ENCODE data around the gene LGR6.
"Not testable (repeated sequence)": the region's sequence is repeated elsewhere in the genome, so short reads cannot be mapped to it uniquely, and the experiment has no call there.

Gene LGR6

DNA sequence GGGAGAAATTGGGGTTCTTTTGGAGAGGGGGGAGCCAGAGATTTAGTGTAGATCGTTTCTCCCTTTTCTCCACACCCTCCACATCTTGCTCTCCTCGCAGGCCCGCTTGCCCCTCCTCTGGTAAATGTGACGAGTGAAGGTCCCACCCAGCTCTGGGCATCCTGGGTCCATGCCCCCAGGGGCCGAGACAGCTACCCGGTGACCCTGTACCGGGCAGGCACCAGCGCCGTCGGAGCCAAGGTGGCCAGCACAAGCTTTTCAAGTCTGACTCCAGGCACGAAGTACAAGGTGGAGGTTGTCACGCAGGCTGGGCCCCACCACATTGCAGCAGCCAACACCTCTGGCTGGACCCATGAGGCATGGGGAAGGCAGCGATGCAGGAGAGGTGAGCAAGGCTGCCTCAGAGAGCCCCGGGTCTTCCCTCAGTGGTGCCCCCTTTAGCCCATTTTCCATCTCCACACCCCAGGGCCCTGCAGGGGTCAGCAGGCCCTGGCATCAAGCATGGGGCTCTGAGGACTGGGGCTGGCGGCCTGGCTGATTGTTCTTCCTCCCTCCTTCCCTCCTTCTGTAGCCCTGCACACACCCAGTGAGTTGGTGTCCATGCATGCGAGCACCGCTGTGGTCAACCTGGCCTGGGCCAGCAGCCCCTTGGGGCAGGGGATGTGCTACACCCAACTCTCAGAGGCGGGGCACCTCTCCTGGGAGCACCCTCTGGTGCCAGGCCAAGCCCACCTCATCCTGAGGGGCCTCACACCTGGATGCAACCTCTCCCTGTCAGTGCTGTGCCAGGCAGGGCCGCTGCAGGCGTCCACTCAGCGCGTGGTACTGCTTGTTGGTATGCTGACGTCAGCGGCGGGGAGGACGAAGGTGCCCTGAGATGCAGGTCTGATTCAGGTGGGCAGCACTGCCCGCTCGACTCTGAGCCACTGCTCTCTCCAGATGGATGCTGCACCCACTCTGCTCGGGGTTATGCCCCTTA lies 16.4 kb upstream of the LGR6 start:
- no peak for DNase-seq (ENCODE audit: low read depth)

DNA sequence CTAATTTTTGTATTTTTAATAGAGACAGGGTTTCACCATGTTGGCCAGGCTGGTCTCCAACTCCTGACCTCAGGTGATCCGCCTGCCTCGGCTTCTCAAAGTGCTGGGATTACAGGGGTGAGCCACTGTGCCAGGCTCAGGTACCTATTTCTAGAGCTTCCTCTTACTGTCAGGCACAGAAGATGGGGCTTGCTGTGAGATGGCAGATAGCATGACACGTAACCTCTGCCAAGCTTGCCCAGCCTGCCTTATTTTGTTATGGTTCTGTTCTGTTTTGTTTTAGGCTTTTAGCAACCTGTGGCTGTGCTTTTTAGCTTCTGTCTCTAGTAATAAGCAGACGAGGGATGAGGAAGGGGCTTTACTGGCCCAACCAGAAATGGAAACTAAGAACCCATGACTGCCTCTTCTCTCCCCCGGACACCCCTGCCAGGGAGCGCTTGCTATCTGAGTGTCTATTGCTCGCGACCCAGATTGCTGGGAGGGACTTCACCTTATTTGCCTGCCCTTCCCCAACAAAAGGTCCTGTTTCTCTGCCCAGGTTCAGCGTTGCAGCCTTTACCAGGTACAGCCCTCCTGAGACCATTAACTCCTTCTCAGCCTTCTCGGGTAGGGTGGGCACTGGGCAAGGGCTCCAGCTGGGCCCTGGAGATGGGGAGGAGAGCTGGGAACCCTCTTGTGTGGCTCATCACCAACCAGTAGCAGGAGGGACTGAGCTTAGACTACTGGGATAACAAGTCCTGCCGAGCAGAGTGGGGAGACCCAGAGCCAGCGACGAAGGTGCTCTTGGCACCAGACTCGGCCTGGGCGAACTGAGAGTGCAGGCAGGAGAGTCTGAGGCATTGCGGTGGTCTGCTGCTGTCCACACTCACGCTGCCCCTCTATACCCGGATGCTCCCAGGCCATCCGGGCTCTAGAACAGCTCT lies 13.5 kb upstream of the LGR6 start:
- DNase-seq (ENCODE audit: low read depth): no peak

DNA sequence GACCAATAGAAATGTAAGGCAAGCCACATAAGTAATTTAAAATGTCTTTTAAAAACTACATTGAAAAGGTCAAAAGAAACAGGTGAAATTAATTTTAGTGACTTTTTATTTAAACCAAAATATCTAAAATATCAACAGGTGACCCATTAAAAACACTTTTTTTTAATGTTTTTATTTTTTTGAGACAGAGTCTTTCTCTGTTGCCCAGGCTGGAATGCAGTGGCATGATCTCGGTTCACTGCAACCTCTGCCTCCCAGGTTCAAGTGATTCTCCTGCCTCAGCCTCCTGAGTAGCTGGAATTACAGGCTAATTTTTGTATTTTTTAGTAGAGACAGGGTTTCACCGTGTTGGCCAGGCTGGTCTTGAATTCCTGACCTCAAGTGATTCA lies 12.9 kb upstream of the LGR6 start:
- DNase-seq (ENCODE audit: low read depth): not testable (repeated sequence)

DNA sequence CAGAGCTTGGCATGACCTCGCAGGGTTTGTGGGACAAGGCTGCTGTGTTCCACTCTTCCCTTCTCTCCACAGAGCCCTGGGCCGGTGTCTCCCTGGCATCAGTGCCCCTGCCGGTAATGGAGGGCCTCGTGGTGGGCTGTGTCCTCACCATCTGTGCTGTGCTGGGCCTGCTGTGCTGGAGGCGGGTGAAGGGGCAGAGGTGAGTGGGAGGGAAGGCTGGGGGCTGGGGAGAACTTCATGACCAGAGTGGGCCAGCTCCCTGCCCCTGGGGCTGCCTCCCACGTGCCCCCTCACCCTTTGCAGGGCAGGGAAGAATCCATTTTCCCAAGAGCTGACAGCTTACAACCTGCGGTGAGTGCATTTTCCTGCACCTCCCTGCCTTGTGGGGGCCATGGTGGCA lies 12.0 kb upstream of the LGR6 start:
- DNase-seq (ENCODE audit: low read depth): no peak

DNA sequence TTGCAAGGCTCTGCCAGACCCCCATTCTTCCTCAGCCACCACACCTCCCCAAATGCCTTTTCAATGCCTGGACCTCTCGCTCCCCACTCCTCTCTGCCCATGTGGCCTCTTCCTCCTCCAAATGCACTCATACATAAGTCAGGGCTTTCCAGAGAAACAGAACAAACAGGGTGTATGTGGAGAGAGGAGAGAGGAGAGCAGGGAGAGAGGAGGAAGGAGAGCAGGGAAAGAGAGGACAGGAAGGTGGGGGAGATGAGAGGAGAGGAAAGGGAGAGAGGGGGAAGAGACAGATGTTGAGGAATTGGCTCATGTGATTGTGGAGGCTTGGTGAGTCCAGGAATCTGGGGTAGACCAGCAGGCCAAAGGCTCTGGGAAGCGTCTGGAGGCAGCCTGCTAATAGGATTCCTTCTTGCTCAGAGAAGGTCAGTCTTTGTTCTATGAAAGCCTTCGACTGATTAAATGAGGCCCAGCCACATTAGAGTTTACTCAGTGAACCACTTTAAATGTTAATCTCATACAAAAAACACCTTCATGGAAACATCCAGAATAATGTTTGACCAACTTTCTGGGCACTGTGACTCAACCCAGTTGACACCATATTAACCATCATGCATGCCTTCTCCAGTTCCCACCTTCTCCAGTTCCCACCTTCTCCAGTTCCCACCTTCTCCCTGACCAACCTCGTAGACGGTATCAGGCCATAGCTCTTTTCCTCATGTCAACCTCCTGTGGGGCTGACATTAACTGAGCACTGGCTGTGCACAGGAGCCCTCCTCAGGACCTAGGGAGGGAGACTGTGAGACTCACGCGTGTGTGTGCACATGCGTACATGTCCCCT lies 11.3 kb upstream of the LGR6 start:
- DNase-seq (ENCODE audit: low read depth): no peak

DNA sequence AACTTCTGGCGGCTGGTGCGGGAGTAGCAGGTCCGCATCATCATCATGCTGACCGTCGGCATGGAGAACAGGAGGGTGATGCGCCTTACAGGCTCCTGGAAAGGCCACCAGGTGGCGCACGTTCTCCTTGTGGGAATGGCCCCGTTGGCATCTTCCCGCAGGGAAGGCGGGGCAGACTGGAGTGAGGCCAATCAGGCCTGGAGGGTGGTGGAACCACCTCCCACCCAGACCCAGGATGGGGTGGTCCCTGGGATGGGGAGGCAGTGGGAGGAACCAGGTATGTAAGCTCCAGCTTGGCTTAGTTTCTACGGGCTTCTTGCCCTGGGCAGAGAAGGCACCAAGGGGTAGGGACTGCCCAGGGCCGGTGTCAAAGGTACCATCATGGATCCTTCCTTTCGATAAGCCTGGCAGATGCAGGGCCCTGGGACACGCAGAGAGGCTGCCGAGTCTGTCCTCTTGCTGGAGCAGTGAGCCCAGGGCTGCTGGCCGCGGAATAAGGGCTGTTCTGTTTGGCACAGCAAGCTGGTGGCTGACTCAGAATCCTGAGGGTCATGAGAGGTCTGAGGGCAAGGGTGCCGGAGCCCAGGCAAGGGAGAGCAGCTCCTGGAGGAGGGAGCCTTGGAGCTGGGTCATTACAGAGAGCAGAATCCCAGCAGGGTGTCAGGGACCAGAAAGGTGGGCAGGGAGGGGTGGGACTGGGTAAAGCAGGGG lies 8.7 kb upstream of the LGR6 start:
- peak; percentile 39 for DNase-seq (ENCODE audit: low read depth)

DNA sequence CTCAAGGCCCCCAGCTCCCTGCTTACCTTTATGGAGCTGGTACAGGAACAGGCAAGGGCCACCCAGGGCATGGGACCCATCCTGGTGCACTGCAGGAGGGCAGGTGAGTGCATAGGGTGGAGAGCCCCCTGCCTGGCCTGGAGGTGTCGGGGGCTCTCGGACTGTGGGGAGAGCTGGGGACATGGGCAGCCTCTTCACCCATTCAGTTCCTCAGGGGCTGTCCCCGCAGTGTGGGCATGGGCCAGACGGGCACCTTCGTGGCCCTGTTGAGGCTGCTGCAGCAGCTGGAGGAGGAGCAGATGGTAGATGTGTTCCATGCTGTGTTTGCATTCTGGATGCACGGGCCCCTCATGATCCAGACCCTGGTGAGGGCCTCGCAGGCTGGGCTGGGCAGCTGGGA lies 7.3 kb upstream of the LGR6 start:
- no peak for DNase-seq (ENCODE audit: low read depth)

DNA sequence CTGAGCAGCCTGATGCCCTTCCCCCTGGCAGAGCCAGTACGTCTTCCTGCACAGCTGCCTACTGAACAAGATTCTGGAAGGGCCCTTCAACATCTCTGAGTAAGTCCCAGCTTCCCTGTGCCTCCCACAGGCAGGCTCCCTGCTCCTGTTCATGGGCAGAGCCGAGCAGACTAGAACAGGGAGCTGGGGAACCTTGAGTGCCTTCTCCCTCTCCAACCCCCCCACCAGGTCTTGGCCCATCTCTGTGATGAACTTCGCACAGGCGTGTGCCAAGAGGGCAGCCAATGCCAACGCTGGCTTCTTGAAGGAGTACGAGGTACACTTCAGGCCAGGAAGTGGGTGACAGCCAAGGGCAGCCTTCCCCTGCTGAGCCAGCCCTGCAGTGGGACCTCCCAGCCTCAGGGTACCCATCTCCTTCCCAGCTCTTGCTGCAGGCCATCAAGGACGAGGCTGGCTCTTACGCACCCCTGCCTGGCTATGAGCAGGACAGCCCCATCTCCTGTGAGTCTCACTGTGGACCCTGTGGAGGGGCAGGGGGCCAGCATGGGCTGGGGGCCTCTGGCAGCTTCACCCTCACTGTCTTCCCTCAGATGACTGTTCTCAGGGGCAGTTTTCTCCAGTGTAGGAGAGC lies 6.4 kb upstream of the LGR6 start:
- DNase-seq (ENCODE audit: low read depth): no peak

DNA sequence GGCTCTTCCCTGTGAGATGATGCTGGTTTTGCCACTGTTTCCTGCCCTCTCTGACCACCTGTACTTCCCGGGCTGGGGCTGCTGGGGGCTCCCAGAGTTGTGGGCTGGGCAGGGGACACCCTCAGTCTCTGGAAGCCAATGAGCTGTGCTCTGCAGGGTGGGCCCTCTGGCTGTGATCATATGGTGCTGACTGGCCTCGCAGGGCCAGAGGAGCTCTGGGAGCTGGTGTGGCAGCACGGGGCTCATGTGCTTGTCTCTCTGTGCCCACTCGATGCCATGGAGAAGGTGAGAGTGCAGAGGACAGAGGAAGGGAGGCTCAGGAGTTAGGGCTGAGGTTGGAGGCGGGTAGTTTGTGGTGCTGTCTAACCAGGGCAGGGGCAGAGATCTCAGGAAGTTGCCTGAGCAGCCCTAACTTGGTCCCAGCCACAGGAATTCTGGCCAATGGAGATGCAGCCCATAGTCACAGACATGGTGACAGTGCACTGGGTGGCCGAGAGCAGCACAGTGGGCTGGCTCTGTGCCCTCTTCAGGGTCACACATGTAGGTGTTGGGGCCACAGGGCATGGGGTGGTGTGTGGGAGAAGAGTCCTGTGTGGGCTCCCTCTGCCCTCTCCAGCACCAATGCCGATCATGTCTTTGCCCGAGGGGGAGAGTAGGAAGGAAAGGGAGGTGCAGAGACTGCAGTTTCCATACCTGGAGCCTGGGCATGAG lies 5.7 kb upstream of the LGR6 start:
- no peak for DNase-seq (ENCODE audit: low read depth)

DNA sequence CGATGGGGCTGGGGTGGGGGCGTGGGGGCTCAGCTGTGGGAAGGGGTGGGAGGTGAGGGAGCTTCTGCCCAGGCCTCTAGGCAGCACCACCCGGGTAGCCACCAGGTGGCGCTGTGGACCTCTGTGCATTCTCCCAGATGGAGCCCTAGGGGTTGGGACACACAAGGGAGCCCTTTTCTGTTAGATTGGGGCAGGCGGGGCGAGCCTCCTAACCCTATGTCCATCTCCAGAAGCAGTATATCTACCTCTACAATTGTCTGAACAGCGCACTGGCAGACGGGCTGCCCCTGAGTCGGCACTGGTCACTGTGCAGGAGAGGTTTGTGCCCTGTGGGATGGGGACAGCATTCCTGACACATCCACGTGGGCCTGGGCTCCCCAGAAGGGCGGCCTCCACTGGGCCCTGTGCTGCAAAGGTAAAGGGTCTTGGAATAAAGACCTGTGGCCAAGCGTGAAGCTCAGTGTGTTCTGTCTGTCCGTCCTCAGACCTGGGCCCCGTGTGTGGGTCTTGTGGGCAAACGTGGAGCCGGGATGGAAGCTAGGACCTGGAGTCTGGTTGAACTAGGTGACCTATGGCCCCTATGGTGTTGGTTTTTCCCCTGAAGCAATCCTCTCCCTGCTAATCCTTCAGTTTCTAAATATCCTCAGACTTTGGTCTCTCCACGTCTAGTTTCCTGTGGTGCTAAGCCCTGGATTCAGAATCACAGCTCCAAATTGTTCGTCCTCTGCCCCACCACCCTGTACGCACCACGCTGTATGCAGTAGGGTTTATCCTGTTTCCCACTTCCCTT lies 4.4 kb upstream of the LGR6 start:
- DNase-seq (ENCODE audit: low read depth): peak; percentile 64

DNA sequence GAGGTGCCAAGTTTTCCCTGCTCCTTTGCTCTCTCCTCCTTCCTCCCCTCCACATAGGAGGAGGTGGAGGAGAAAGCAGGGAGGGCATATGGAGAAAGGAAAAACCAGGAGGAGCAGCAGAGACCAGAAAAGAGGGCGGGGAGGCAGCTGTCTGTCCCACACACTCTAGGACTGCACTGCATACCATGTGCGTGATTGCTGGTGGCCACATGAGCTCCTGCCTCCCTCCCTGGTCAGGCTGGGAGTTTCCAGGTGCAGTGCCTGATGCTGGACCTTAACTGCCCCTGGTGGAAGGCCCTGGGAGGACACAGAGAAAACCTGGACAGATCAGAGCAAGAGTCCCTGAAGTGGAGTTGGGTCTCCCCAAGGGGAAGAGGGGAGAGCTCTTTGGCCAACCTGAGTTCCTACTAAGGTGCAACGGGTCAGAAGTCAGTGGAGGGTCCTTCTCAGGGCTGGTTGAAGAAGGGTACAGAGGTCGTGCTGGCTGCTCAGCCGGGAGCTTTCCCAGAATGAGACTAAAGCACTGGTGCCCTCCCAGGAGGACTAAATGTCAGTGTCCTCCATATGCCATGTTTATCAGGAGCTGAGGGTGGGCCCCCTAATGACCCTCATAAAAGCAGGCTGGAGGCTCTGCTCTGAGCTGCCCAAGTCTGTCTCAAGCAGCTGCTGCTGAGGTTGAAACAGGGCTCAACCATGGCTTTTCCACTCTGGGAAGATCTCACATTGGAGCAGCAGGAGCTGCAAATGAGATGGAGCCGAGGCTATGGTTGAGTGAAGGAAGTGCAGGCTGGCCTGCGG lies 3.5 kb upstream of the LGR6 start:
- no peak for DNase-seq (ENCODE audit: low read depth)

DNA sequence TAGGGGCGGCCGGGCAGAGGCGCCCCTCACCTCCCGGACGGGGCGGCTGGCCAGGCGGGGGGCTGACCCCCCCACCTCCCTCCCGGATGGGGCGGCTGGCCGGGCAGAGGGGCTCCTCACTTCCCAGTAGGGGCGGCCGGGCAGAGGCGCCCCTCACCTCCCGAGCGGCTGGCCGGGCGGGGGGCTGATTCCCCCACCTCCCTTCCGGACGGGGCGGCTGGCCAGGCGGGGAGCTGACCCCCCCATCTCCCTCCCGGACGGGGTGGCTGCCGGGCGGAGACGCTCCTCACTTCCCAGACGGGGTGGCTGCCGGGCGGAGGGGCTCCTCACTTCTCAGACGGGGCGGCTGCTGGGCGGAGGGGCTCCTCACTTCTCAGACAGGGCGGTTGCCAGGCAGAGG lies 2.2 kb upstream of the LGR6 start:
- DNase-seq (ENCODE audit: low read depth): not testable (repeated sequence)

DNA sequence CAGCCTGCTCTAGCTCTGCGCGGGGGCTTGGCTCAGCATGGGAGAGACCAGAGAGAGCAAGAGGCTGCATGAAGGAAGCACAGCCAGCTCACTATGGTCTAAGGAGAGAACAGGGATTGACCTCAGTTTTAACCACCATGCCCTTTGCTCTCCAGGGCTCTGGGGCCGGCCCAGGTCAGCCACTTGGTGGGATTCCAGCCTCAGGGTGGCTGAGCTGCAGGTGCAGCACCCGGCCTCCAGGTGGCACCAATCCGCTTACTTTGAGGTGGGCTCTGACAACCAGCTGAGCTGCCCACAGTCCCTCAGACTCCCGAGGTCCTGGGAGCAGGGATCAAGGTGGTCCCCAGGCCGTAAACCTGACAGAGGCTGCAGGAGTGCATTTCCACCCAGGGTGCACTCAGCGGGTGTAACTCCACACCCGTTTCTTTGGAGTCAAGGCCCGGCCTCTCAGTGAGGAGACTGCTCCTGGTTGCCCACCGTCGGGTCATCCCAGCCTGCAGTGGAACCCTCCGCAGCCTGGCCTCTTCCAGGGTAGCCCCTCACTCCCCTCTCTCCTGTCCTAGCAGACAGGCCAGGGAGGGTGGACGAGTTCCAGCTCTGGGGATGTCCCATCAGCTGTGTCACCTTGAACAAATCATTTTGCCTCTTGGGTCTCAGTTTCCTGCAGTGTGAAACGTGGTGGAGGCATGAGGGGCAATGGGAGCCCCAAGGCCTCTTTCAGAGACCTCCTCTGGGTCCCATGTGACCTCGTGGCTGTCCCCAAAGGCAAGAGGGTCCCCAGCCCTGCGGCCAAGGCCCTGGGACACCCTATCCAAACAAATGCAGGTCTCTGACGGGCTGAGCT lies 607 bp upstream of the LGR6 start:
- DNase-seq (ENCODE audit: low read depth): peak; percentile 19

DNA sequence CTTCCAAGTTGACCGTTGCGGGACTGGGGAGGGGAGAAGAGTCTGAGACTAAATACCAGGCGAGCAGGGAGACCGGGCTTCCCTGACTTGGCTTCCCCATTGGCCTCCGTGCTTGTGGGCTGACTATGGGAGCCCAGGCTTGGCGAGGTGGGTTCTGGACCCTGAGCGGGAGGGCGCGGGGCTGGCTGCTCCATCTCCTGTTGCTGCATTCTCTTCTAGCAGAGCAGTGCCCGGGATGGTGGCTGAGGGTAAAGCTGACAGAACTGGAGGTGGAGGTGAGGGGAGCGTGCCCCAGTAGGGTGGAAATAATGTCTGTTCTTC lies 689 bp downstream of the LGR6 start:
- DNase-seq (ENCODE audit: low read depth): no peak

DNA sequence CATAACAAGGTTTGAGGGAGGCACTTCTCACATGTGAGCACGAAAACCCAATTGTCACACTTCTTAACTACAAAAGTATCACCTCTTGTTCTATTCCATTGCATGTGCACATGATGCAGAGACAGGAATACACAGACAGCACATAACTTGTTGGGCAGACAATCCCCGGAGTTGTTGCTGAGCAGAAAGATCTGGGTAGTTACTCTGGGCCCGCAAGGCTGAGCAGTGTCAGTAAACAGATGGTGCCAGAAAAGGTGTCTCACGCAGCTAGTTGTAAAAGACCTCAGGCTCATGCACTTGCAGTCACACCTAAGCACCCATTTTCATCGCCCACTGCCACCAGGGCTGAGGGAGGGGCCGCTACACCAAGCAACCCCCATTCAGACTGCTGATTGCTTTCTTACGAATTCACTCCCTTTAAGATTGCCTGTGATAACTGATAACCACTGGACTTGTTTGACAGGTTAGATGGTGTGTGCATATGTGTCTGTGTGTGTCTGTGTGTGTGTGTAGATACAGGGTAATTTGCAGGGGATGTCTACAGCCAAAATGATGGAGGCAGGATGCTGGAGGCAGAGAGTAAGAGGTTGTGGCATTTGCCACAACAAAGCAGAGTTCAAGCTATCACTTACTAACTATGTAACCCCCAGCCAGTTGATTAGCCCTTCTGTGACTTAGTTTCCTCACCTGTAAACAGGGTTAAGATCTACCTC lies 4.2 kb downstream of the LGR6 start:
- DNase-seq (ENCODE audit: low read depth): no peak

DNA sequence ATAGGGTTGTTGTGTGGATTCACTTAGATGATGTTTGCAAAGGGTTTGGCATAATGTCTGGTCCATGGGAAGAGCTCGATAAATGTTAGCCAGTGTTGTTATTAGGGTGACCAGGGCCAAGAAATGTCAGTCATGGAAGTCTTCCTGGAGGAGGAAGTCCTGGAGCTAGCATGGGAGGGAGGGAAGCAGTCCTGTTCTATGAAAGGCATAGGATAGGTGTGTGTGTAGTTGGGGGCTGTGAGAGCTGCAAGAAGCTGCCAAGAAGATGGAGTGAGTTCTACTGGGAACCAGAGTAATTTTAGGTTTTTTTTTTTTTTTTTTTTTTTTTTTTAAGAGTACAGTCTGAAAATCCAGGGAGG lies 4.7 kb downstream of the LGR6 start:
- no peak for DNase-seq (ENCODE audit: low read depth)
